Endothelial cell (in vitro differentiated cells): ENCODE measurements around the gene UPP1. TPM values are rescaled to one million over a fixed set of nuclear protein-coding genes. Genes with fewer than 3 reads are reported as not detected.

Source experiments
- DNase-seq: peaks from one replicate; pipeline ENCODE4 v3.0.0; 2021; ENCODE audit warnings: low spot score
- H3K27ac Mint-ChIP-seq: one replicate; pipeline ENCODE4 v1.8.0; 2021; ENCODE audit warnings: mixed read lengths, inconsistent platforms; ENCODE audit not compliant: unreplicated experiment
- H3K27me3 Mint-ChIP-seq: one replicate; pipeline ENCODE4 v1.8.0; 2021; ENCODE audit warnings: mild to moderate bottlenecking, moderate library complexity, mixed read lengths, inconsistent platforms; ENCODE audit not compliant: unreplicated experiment
- H3K36me3 Mint-ChIP-seq: one replicate; pipeline ENCODE4 v1.8.0; 2021; ENCODE audit warnings: mild to moderate bottlenecking, low read depth, mixed read lengths, inconsistent platforms; ENCODE audit not compliant: unreplicated experiment
- H3K4me1 Mint-ChIP-seq: one replicate; pipeline ENCODE4 v1.8.0; 2021; ENCODE audit warnings: mild to moderate bottlenecking, mixed read lengths, inconsistent platforms; ENCODE audit not compliant: unreplicated experiment
- H3K4me3 Mint-ChIP-seq: one replicate; pipeline ENCODE4 v1.8.0; 2021; ENCODE audit warnings: mild to moderate bottlenecking, mixed read lengths, inconsistent platforms; ENCODE audit not compliant: unreplicated experiment
- H3K9me3 Mint-ChIP-seq: one replicate; pipeline ENCODE4 v1.8.0; 2021; ENCODE audit warnings: mixed read lengths, inconsistent platforms; ENCODE audit not compliant: unreplicated experiment
- CTCF ChIP-seq: fragments of 200-600 bp; sonication (generic); IDR thresholded peaks from one replicate; pipeline ENCODE4 v1.5.0; 2021; ENCODE audit warnings: antibody characterized with exemption; ENCODE audit not compliant: unreplicated experiment
- total RNA-seq: library from RNA; stranded (reverse); fragmentation: NEBNext Ultra II Directional; extraction: Animal tissue kit (Norgen Biotek cat#: 25700); gene quantifications from one replicate; pipeline ENCODE4 v1.2.1, GENCODE V29; 2021; ENCODE audit not compliant: unreplicated experiment

UPP1 gene
- total RNA-seq, 1 donor from 2014 or later = 77.4 TPM

GRCh38 chr7:48042636-48043035 is 46.4 kb upstream of the UPP1 start:
- no peak overlapping the region for H3K27ac Mint-ChIP-seq
- no peak for TF ChIP-seq CTCF
- H3K4me1 Mint-ChIP-seq = peaks cover 8% of the 10 kb centered on the region
- no peak for DNase-seq
- H3K9me3 Mint-ChIP-seq = no peaks in the 10 kb centered on the region
- H3K36me3 Mint-ChIP-seq = no peaks in the 10 kb centered on the region
- no peak overlapping the region for H3K4me3 Mint-ChIP-seq
- peaks cover 2% of the 10 kb centered on the region for H3K27me3 Mint-ChIP-seq

GRCh38 chr7:48045195-48045765 is 43.8 kb upstream of the UPP1 start:
- H3K4me3 Mint-ChIP-seq = no peak overlapping the region
- no peak for DNase-seq
- no peak overlapping the region for H3K27ac Mint-ChIP-seq
- H3K36me3 Mint-ChIP-seq = no peaks in the 10 kb centered on the region
- peaks cover 2% of the 10 kb centered on the region for H3K27me3 Mint-ChIP-seq
- no peaks in the 10 kb centered on the region for H3K9me3 Mint-ChIP-seq
- no peak for TF ChIP-seq CTCF
- H3K4me1 Mint-ChIP-seq = peaks cover 14% of the 10 kb centered on the region

- no peaks in the 10 kb centered on the region for H3K9me3 Mint-ChIP-seq
- no peak for TF ChIP-seq CTCF
- peaks cover 14% of the 10 kb centered on the region for H3K4me1 Mint-ChIP-seq
- H3K36me3 Mint-ChIP-seq = no peaks in the 10 kb centered on the region
- no peak overlapping the region for H3K4me3 Mint-ChIP-seq
- no peak overlapping the region for H3K27ac Mint-ChIP-seq
- H3K27me3 Mint-ChIP-seq = peaks cover 2% of the 10 kb centered on the region
- no peak for DNase-seq
Observed at GRCh38 chr7:48046458-48046857, 42.6 kb upstream of the UPP1 start.

GRCh38 chr7:48048113-48048512 is 41.0 kb upstream of the UPP1 start:
- Mint-ChIP-seq H3K27ac (no peak overlapping the region), H3K4me1 (peaks cover 6% of the 10 kb centered on the region), H3K4me3 (no peak overlapping the region), H3K9me3 (no peaks in the 10 kb centered on the region), H3K36me3 (no peaks in the 10 kb centered on the region), H3K27me3 (peaks cover 2% of the 10 kb centered on the region)
- DNase-seq = no peak
- TF ChIP-seq CTCF = no peak

GRCh38 chr7:48049850-48050249 is 39.2 kb upstream of the UPP1 start:
- Mint-ChIP-seq H3K4me3 (no peak overlapping the region), H3K36me3 (no peaks in the 10 kb centered on the region), H3K27ac (no peak overlapping the region), H3K9me3 (no peaks in the 10 kb centered on the region), H3K4me1 (peaks cover 6% of the 10 kb centered on the region), H3K27me3 (peaks cover 2% of the 10 kb centered on the region)
- DNase-seq = no peak
- no peak for TF ChIP-seq CTCF
